Endodermal cell (in vitro differentiated cells): Measurements from ENCODE around the gene OR10A7. TPM values are rescaled to one million over a fixed set of nuclear protein-coding genes. Genes with fewer than 3 reads are reported as not detected.

Source experiments
- DNase-seq: peaks from one replicate; pipeline ENCODE4 v3.0.0-alpha.2; 2017
- H3K27ac ChIP-seq: 2 replicates; pipeline ENCODE4 v1.5.1; 2013; ENCODE audit warnings: mild to moderate bottlenecking, low read depth, low read length, moderate library complexity
- H3K27me3 ChIP-seq: 2 replicates; pipeline ENCODE4 v1.6.1; 2013; ENCODE audit warnings: mild to moderate bottlenecking, low read length, moderate library complexity; ENCODE audit not compliant: insufficient read depth, control insufficient read depth, poor library complexity, severe bottlenecking
- H3K36me3 ChIP-seq: 2 replicates; pipeline ENCODE4 v1.7.0; 2013; ENCODE audit warnings: mild to moderate bottlenecking, low read length, moderate library complexity; ENCODE audit not compliant: control insufficient read depth, insufficient read depth
- H3K4me1 ChIP-seq: one replicate; pipeline ENCODE4 v1.7.0; 2013; ENCODE audit warnings: low read length; ENCODE audit not compliant: control insufficient read depth, insufficient read depth
- H3K4me3 ChIP-seq: 2 replicates; pipeline ENCODE4 v1.5.1; 2013; ENCODE audit warnings: mild to moderate bottlenecking, low read length, moderate library complexity
- H3K9ac ChIP-seq: 2 replicates; pipeline ENCODE4 v1.6.1; 2013; ENCODE audit warnings: mild to moderate bottlenecking, low read length, moderate library complexity; ENCODE audit not compliant: poor library complexity, severe bottlenecking; ENCODE audit errors: extremely low read depth
- H3K9me3 ChIP-seq: 2 replicates; pipeline ENCODE4 v1.6.1; 2013; ENCODE audit warnings: mild to moderate bottlenecking, low read length, moderate library complexity; ENCODE audit not compliant: control insufficient read depth
- H3K27ac Mint-ChIP-seq: 2 replicates; pipeline ENCODE4 v1.8.0; 2020; ENCODE audit warnings: mixed read lengths
- H3K27me3 Mint-ChIP-seq: 2 replicates; pipeline ENCODE4 v1.8.0; 2021; ENCODE audit warnings: mild to moderate bottlenecking, mixed read lengths; ENCODE audit not compliant: insufficient read depth
- H3K36me3 Mint-ChIP-seq: 2 replicates; pipeline ENCODE4 v1.8.0; 2020; ENCODE audit warnings: low read depth, mixed read lengths
- H3K4me1 Mint-ChIP-seq: 2 replicates; pipeline ENCODE4 v1.8.0; 2020; ENCODE audit warnings: mixed read lengths
- H3K4me3 Mint-ChIP-seq: 2 replicates; pipeline ENCODE4 v1.8.0; 2020; ENCODE audit warnings: mild to moderate bottlenecking, moderate library complexity, mixed read lengths
- H3K9me3 Mint-ChIP-seq: 2 replicates; pipeline ENCODE4 v1.8.0; 2020; ENCODE audit warnings: mild to moderate bottlenecking, mixed read lengths
- CTCF ChIP-seq: fragments of 200-600 bp; sonication (generic); conservative IDR thresholded peaks from 2 replicates; pipeline ENCODE4 v1.5.0; 2021; ENCODE audit warnings: antibody characterized with exemption, mild to moderate bottlenecking
- WGBS, 2 experiments: methylation state at CpG; one replicate each; pipeline versions ENCODE4 v1.1.5 to v1.1.7; 2013; ENCODE audit warnings: missing lambda C conversion rate in 2 of 2, mixed read lengths in 1 of 2; ENCODE audit not compliant: insufficient coverage in 1 of 2, insufficient read length in 1 of 2; 5-methylcytosine and 5-hydroxymethylcytosine counted together
- total RNA-seq, 2 donors: library from RNA; stranded (reverse); fragmentation: NEBNext Ultra II Directional in 1 of 2; extraction: Animal tissue kit (Norgen Biotek cat#: 25700) in 1 of 2; gene quantifications; 2 replicates in 1 of 2; 3 replicates in 1 of 2; pipeline ENCODE4 v1.2.1, GENCODE V29; 2021

Gene OR10A7
- total RNA-seq, 2 donors from 2014 or later = not detected

GRCh38 chr12:55227643-55228042 lies 6.8 kb downstream of the OR10A7 start:
- no peak for DNase-seq
- no peaks in the 10 kb centered on the region for H3K9me3 Mint-ChIP-seq
- Histone ChIP-seq H3K9ac (no peak overlapping the region), H3K9me3 (no peaks in the 10 kb centered on the region), H3K4me3 (no peak overlapping the region), H3K36me3 (no peaks in the 10 kb centered on the region), H3K4me1 (no peaks in the 10 kb centered on the region), H3K27ac (no peak overlapping the region), H3K27me3 (no peaks in the 10 kb centered on the region)
- TF ChIP-seq CTCF = no peak
- no peak overlapping the region for H3K4me3 Mint-ChIP-seq
- no peaks in the 10 kb centered on the region for H3K36me3 Mint-ChIP-seq
- WGBS, 2 experiments = 80 to 83% methylated on average over 2 to 3 of the region's 3 CpGs
- no peaks in the 10 kb centered on the region for H3K4me1 Mint-ChIP-seq
- H3K27me3 Mint-ChIP-seq = peaks cover 6% of the 10 kb centered on the region
- no peak overlapping the region for H3K27ac Mint-ChIP-seq

GRCh38 chr12:55244309-55244708 lies 23.5 kb downstream of the OR10A7 start, which contains the start of gene OR6C74:
Gene OR6C74 (plus strand): TSS chr12:55244609. CDS start chr12:55247288, 2,679 bp downstream.
- no peak within 1 kb of the TSS for H3K4me3 Mint-ChIP-seq
- TF ChIP-seq CTCF = no peak
- H3K27me3 Mint-ChIP-seq = no peaks in the 10 kb centered on the region
- DNase-seq = no peak
- no peaks in the 10 kb centered on the region for H3K9me3 Mint-ChIP-seq
- H3K27ac Mint-ChIP-seq = no peak within 1 kb of the TSS
- Histone ChIP-seq H3K36me3 (no peaks in the 10 kb centered on the region), H3K4me3 (no peak within 1 kb of the TSS), H3K9ac (no peak within 1 kb of the TSS), H3K27me3 (no peaks in the 10 kb centered on the region), H3K4me1 (no peaks in the 10 kb centered on the region), H3K27ac (no peak within 1 kb of the TSS), H3K9me3 (no peaks in the 10 kb centered on the region)
- WGBS, 2 experiments = 100% methylated on average over 1 of the region's 3 CpGs; no CpG with 5 or more reads in 1 of the 2 experiments
- no peaks in the 10 kb centered on the region for H3K4me1 Mint-ChIP-seq
- H3K36me3 Mint-ChIP-seq = no peaks in the 10 kb centered on the region

GRCh38 chr12:55246159-55246558 lies 25.3 kb downstream of the OR10A7 start:
- H3K4me1 Mint-ChIP-seq = no peaks in the 10 kb centered on the region
- Histone ChIP-seq H3K27me3 (no peaks in the 10 kb centered on the region), H3K36me3 (no peaks in the 10 kb centered on the region), H3K27ac (no peak overlapping the region), H3K4me1 (no peaks in the 10 kb centered on the region), H3K9ac (no peak overlapping the region), H3K9me3 (no peaks in the 10 kb centered on the region), H3K4me3 (no peak overlapping the region)
- no peak overlapping the region for H3K27ac Mint-ChIP-seq
- 60 to 93% methylated on average over 1 of the region's 1 CpG for WGBS, 2 experiments
- H3K4me3 Mint-ChIP-seq = no peak overlapping the region
- H3K9me3 Mint-ChIP-seq = no peaks in the 10 kb centered on the region
- DNase-seq = no peak
- no peaks in the 10 kb centered on the region for H3K36me3 Mint-ChIP-seq
- H3K27me3 Mint-ChIP-seq = no peaks in the 10 kb centered on the region
- no peak for TF ChIP-seq CTCF
